Esophagus squamous epithelium (tissue), 5 donors: ENCODE data around the gene FUT9. TPM values are rescaled to one million over a fixed set of nuclear protein-coding genes. Genes with fewer than 3 reads are reported as not detected.

ENCODE experiments used
- DNase-seq: peaks from one replicate; lab custom pipeline; 2025; lab: John Stamatoyannopoulos, UW
- H3K27ac ChIP-seq, 4 donors: fragments of 200-600 bp; sonication (generic); one replicate each; pipeline ENCODE4 v1.5.1; 2016 to 2019; ENCODE audit warnings: mild to moderate bottlenecking in 1 of 4
- H3K27me3 ChIP-seq, 4 donors: fragments of 200-600 bp; sonication (generic); 1 replicate in 3 of 4; 2 replicates in 1 of 4; pipeline versions ENCODE4 v1.5.1 to v1.6.0; 2017 to 2021; ENCODE audit warnings: antibody characterized with exemption in 1 of 4
- H3K36me3 ChIP-seq, 3 donors: fragments of 200-600 bp; sonication (generic); one replicate each; pipeline ENCODE4 v1.5.1; 2016 to 2019
- H3K4me1 ChIP-seq, 3 donors: fragments of 200-600 bp; sonication (generic); one replicate each; pipeline ENCODE4 v1.5.1; 2017 to 2019
- H3K4me3 ChIP-seq, 4 donors: fragments of 200-600 bp; sonication (generic); 1 replicate in 3 of 4; 2 replicates in 1 of 4; pipeline ENCODE4 v1.5.1; 2016 to 2019; ENCODE audit warnings: mild to moderate bottlenecking in 2 of 4, moderate library complexity in 1 of 4
- H3K9me3 ChIP-seq, 3 donors: fragments of 200-600 bp; sonication (generic); one replicate each; pipeline ENCODE4 v1.5.1; 2016 to 2019
- CTCF ChIP-seq, 6 experiments: fragments of 450-650 bp in 4 of 6; fragments of 200-600 bp in 2 of 6; sonication (generic) in 2 of 6; IDR thresholded peaks; one replicate each; pipeline ENCODE4 v1.5.1; 2016 to 2019; ENCODE audit warnings: antibody characterized with exemption in 6 of 6, mild to moderate bottlenecking in 4 of 6, moderate library complexity in 4 of 6
- POLR2A ChIP-seq, 4 donors: fragments of 450-650 bp; IDR thresholded peaks; one replicate each; pipeline ENCODE4 v1.6.1; 2017; ENCODE audit warnings: antibody characterized with exemption in 4 of 4, mild to moderate bottlenecking in 4 of 4, moderate library complexity in 3 of 4
- WGBS, 2 donors: methylation state at CpG; one replicate each; pipeline ENCODE4 v1.1.5; 2018; 5-methylcytosine and 5-hydroxymethylcytosine counted together
- intact Hi-C: fragments of 100-400 bp; cut with DNase I; formaldehyde crosslinking; loops from one replicate; pipeline ENCODE4 v1.15.0; 2022
- total RNA-seq, 4 donors: library from RNA; depleted of rRNA; stranded (reverse); fragments of >200 nt; gene quantifications; one replicate each; pipeline ENCODE4 v1.1.0, GENCODE V29; 2016
- donor health status: DM: yes; HTN: yes; CAD: no.

FUT9 gene
- not detected for total RNA-seq

- H3K4me1 ChIP-seq = no peaks in the 10 kb centered on the region
- intact Hi-C loops = no loop called here
- 15 to 20% methylated on average over 18 to 19 of the region's 62 CpGs for WGBS, 2 donors
- H3K36me3 ChIP-seq = no peaks in the 10 kb centered on the region
- no peak within 1 kb of the TSS for H3K27ac ChIP-seq
- peaks cover 0 to 31% (median 0%) of the 10 kb centered on the region in 4 donors for H3K27me3 ChIP-seq
- H3K4me3 ChIP-seq = no peak within 1 kb of the TSS
- no peak for DNase-seq
- no peak for TF ChIP-seq CTCF (IDR thresholded peaks at IDR 0.05)
- TF ChIP-seq POLR2A (IDR thresholded peaks at IDR 0.05) = no peak
- no peaks in the 10 kb centered on the region for H3K9me3 ChIP-seq
These were observed at the start of gene FUT9 for GRCh38 chr6:96015518-96016333. TSS of gene FUT9 (plus strand) at chr6:96015974. CDS start at chr6:96203156, 187,182 bp downstream.

GRCh38 chr6:95967594-95967993, 48.2 kb upstream of the FUT9 start:
- Histone ChIP-seq H3K9me3 (no peaks in the 10 kb centered on the region), H3K27ac (no peak overlapping the region), H3K36me3 (no peaks in the 10 kb centered on the region), H3K4me3 (no peak overlapping the region), H3K4me1 (no peaks in the 10 kb centered on the region), H3K27me3 (no peaks in the 10 kb centered on the region)
- DNase-seq = no peak
- intact Hi-C loops = no loop called here
- TF ChIP-seq POLR2A (IDR thresholded peaks at IDR 0.05) = no peak

- no peak for TF ChIP-seq CTCF (IDR thresholded peaks at IDR 0.05)
- no peak for TF ChIP-seq POLR2A (IDR thresholded peaks at IDR 0.05)
- peaks cover 0 to 3% (median 0%) of the 10 kb centered on the region in 3 donors for H3K9me3 ChIP-seq
- no peak overlapping the region for H3K27ac ChIP-seq
- no peaks in the 10 kb centered on the region for H3K27me3 ChIP-seq
- no peak for DNase-seq
- intact Hi-C loops = no loop called here
- 40 to 59% methylated on average over 3 of the region's 3 CpGs for WGBS, 2 donors
- no peaks in the 10 kb centered on the region for H3K4me1 ChIP-seq
- H3K36me3 ChIP-seq = no peaks in the 10 kb centered on the region
- no peak overlapping the region for H3K4me3 ChIP-seq
These were observed 41.8 kb upstream of the FUT9 start for GRCh38 chr6:95973976-95974375.

GRCh38 chr6:95978230-95978629, 37.5 kb upstream of the FUT9 start:
- no peak for DNase-seq
- no peaks in the 10 kb centered on the region for H3K36me3 ChIP-seq
- intact Hi-C loops = no loop called here
- no peaks in the 10 kb centered on the region for H3K4me1 ChIP-seq
- no peaks in the 10 kb centered on the region for H3K27me3 ChIP-seq
- H3K9me3 ChIP-seq = peaks cover 0 to 3% (median 0%) of the 10 kb centered on the region in 3 donors
- H3K4me3 ChIP-seq = no peak overlapping the region
- H3K27ac ChIP-seq = no peak overlapping the region
- TF ChIP-seq CTCF (IDR thresholded peaks at IDR 0.05) (no peak), POLR2A (IDR thresholded peaks at IDR 0.05) (no peak)
- 45 to 59% methylated on average over 2 of the region's 2 CpGs for WGBS, 2 donors

GRCh38 chr6:95991906-95992305, 23.9 kb upstream of the FUT9 start:
- intact Hi-C loops = no loop called here

More at GRCh38 chr6:95991906-95992305, 23.9 kb upstream of the FUT9 start:
- H3K27ac ChIP-seq = no peak overlapping the region
- no peaks in the 10 kb centered on the region for H3K4me1 ChIP-seq
- H3K9me3 ChIP-seq = peaks cover 0 to 37% (median 0%) of the 10 kb centered on the region in 3 donors
- TF ChIP-seq CTCF (IDR thresholded peaks at IDR 0.05) (no peak), POLR2A (IDR thresholded peaks at IDR 0.05) (no peak)
- H3K36me3 ChIP-seq = no peaks in the 10 kb centered on the region
- no peak overlapping the region for H3K4me3 ChIP-seq
- 86 to 94% methylated on average over 1 to 2 of the region's 5 CpGs for WGBS, 2 donors
- no peak for DNase-seq
- H3K27me3 ChIP-seq = no peaks in the 10 kb centered on the region
